DND-41 (cell line): ENCODE measurements around the gene POU2F3.

Experiments
- ATAC-seq: fragments of 200-7000 bp; cut with Tn5 transposase; 3 replicates; pipeline ENCODE4 v1.9.1; 2021; ENCODE audit warnings: low read depth; ENCODE audit not compliant: insufficient read depth
- DNase-seq: peaks from one replicate; pipeline ENCODE4 v3.0.0-alpha.2; 2020
- H2AFZ ChIP-seq: 2 replicates; pipeline ENCODE4 v1.6.0; 2012; ENCODE audit warnings: low read depth, low read length
- H3K27ac ChIP-seq: 2 replicates; pipeline ENCODE4 v1.5.1; 2012; ENCODE audit warnings: low read length, inconsistent platforms
- H3K27me3 ChIP-seq: fragments of 200-600 bp; sonication (generic); 2 replicates; pipeline ENCODE4 v1.6.0; 2012; ENCODE audit warnings: low read length, mild to moderate bottlenecking, inconsistent platforms; ENCODE audit not compliant: insufficient read depth, poor library complexity
- H3K36me3 ChIP-seq: 2 replicates; pipeline ENCODE4 v1.5.1; 2012; ENCODE audit warnings: low read length, inconsistent platforms; ENCODE audit not compliant: insufficient read depth
- H3K4me1 ChIP-seq: 2 replicates; pipeline ENCODE4 v1.5.1; 2012; ENCODE audit warnings: mild to moderate bottlenecking, low read length; ENCODE audit not compliant: insufficient read depth
- H3K4me2 ChIP-seq: 2 replicates; pipeline ENCODE4 v1.6.0; 2012; ENCODE audit warnings: mild to moderate bottlenecking, moderate library complexity, low read length, inconsistent platforms; ENCODE audit not compliant: insufficient read depth
- H3K4me3 ChIP-seq, 2 experiments: fragments of 200-600 bp in 1 of 2; shearing (Covaris generic) in 1 of 2; 2 replicates each; pipeline ENCODE4 v1.5.1; 2012 to 2016; ENCODE audit warnings: inconsistent platforms in 2 of 2, low read length in 2 of 2, mild to moderate bottlenecking in 2 of 2, low read depth in 1 of 2, moderate library complexity in 1 of 2
- H3K79me2 ChIP-seq: 2 replicates; pipeline ENCODE4 v1.6.0; 2012; ENCODE audit warnings: low read length, inconsistent platforms; ENCODE audit not compliant: insufficient read depth
- H3K9ac ChIP-seq: 2 replicates; pipeline ENCODE4 v1.6.0; 2012; ENCODE audit warnings: low read depth, mild to moderate bottlenecking, inconsistent platforms, low read length, moderate library complexity
- H3K9me3 ChIP-seq: 2 replicates; pipeline ENCODE4 v1.5.1; 2012; ENCODE audit warnings: low read length, moderate library complexity, mild to moderate bottlenecking, inconsistent platforms; ENCODE audit not compliant: insufficient read depth, severe bottlenecking
- H4K20me1 ChIP-seq: 2 replicates; pipeline ENCODE4 v1.6.0; 2012; ENCODE audit warnings: low read length; ENCODE audit not compliant: insufficient read depth
- CTCF ChIP-seq: IDR thresholded peaks from 2 replicates; pipeline ENCODE4 v1.5.1; 2012; ENCODE audit warnings: borderline replicate concordance, low read length, moderate library complexity, mild to moderate bottlenecking; ENCODE audit not compliant: poor library complexity, severe bottlenecking; ENCODE audit errors: extremely low read depth
- EZH2 ChIP-seq: IDR thresholded peaks from 3 replicates; pipeline ENCODE4 v1.6.1; 2012; ENCODE audit warnings: borderline replicate concordance, low read depth, mild to moderate bottlenecking, moderate library complexity, low read length, inconsistent platforms; ENCODE audit not compliant: severe bottlenecking

The POU2F3 gene

GRCh38 chr11:120259241-120259640, 19.3 kb downstream of the POU2F3 start:
- peaks cover 5% of the 10 kb centered on the region; the same call in 1 of the 2 replicates for H4K20me1 ChIP-seq
- DNase-seq: no peak
- no peak overlapping the region for H3K9ac ChIP-seq
- no peak for TF ChIP-seq CTCF
- TF ChIP-seq EZH2: no peak
- no peaks in the 10 kb centered on the region for H3K9me3 ChIP-seq
- no peak overlapping the region for H3K27ac ChIP-seq
- no peak overlapping the region for H3K4me3 ChIP-seq
- H3K4me2 ChIP-seq: no peak overlapping the region
- peaks cover 29% of the 10 kb centered on the region for H3K27me3 ChIP-seq
- H3K4me1 ChIP-seq: no peaks in the 10 kb centered on the region
- no peaks in the 10 kb centered on the region for H3K36me3 ChIP-seq
- no peaks in the 10 kb centered on the region for H3K79me2 ChIP-seq
- no peak overlapping the region for H2AFZ ChIP-seq
- ATAC-seq: no peak

DNA sequence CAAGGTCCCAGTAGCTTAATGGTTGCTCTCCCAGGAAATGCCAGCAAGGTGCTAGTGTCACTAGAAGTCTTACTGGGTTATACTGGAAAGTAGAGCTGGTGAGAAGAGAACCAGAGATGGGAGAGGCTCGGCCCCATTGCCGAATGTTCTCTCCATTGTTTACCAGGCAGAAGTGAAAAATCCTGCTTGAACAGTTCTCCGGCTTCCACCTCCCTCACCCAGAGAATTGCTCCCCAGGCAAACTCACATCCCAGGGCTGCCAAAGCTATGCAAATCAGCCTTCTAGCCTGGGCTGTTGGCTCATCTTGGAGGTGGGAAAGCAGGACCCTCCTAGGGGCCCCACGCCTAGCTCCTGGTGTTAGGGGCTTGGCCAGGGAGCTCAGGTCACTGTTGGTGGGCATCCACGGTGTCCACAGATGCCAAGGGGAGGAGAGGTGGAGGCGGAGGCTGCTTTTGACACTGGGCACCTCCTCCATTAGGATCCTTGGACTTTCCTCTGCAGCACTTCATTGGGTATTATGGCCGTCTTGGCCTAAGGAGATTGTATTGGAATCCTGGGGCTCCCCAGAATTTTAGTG, 20.1 kb downstream of the POU2F3 start:
- H3K36me3 ChIP-seq: no peaks in the 10 kb centered on the region
- no peak overlapping the region for H3K9ac ChIP-seq
- H3K27ac ChIP-seq: no peak overlapping the region
- peaks cover 4% of the 10 kb centered on the region; the same call in 1 of the 2 replicates for H4K20me1 ChIP-seq
- no peak overlapping the region for H3K4me3 ChIP-seq
- ATAC-seq: no peak
- no peak for DNase-seq
- no peaks in the 10 kb centered on the region for H3K4me1 ChIP-seq
- no peak overlapping the region for H2AFZ ChIP-seq
- no peak for TF ChIP-seq CTCF
- TF ChIP-seq EZH2: no peak
- peaks cover 31% of the 10 kb centered on the region for H3K27me3 ChIP-seq
- no peaks in the 10 kb centered on the region for H3K9me3 ChIP-seq
- no peaks in the 10 kb centered on the region for H3K79me2 ChIP-seq
- no peak overlapping the region for H3K4me2 ChIP-seq

DNA sequence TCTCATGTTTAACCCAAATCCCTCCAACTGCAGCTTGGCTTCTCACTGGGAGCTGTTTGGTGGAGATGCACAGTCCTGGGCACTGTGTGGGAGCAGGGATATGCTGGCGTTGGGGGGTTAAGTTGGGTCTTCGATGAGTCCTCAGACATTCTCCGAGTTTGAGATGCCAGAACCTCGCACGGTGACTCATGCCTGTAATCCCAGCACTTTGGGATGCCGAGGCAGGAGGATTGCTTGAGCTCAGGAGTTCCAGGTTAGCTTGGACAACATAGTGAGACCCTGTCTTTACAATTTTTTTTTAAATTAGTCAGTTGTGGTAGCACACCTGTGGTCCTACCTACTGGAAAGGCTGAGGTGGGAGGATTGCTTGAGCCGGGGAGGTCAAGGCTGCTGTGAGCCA, 20.7 kb downstream of the POU2F3 start:
- Histone ChIP-seq H3K27me3 (peaks cover 25% of the 10 kb centered on the region), H3K4me3 (no peak overlapping the region)
- ATAC-seq: no peak

More for the DNA sequence above, 20.7 kb downstream of the POU2F3 start:
- no peak overlapping the region for H2AFZ ChIP-seq
- H3K36me3 ChIP-seq: no peaks in the 10 kb centered on the region
- H3K4me1 ChIP-seq: no peaks in the 10 kb centered on the region
- no peaks in the 10 kb centered on the region for H3K79me2 ChIP-seq
- no peaks in the 10 kb centered on the region for H3K9me3 ChIP-seq
- TF ChIP-seq CTCF: no peak
- TF ChIP-seq EZH2: no peak
- no peak overlapping the region for H3K4me2 ChIP-seq
- peaks cover 3% of the 10 kb centered on the region; the same call in 1 of the 2 replicates for H4K20me1 ChIP-seq
- H3K9ac ChIP-seq: no peak overlapping the region
- no peak overlapping the region for H3K27ac ChIP-seq
- DNase-seq: no peak
